GM12875 (cell line): ENCODE results near the gene ADRA2C.

ENCODE experiments used
- H3K4me3 ChIP-seq: one replicate; pipeline ENCODE4 v1.5.1; 2011; ENCODE audit warnings: low read depth, low read length, control low read depth
- CTCF ChIP-seq: IDR thresholded peaks from 2 replicates; pipeline ENCODE4 v1.5.1; 2011; ENCODE audit warnings: low read depth, mild to moderate bottlenecking, control low read depth, inconsistent platforms, low read length, moderate library complexity, borderline replicate concordance; ENCODE audit not compliant: insufficient read depth

The ADRA2C gene

GRCh38 chr4:3733195-3733594, 33.0 kb upstream of the ADRA2C start:
- no peak for TF ChIP-seq CTCF
- no peak overlapping the region for H3K4me3 ChIP-seq

DNA sequence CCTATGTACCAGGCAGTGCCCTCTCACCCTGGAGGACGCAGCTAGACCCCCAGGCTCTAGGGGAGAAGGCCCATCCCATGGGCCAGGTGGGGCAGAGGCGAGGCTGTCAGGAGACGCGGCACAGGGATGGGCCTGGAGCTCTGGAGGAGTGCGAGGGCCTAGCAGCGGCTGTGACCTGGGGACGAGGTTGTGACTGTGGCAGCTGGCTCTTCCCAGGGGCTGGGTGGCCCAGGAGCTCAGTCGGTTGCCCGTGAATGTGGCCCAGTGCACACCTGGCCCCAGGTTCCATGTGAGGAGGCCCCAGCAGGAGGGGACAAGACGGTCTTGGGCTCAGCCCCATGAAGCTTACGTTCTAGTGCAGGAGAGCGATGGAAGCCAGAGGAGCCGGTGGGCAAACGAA, 31.0 kb upstream of the ADRA2C start:
- TF ChIP-seq CTCF, result no peak
- no peak overlapping the region for H3K4me3 ChIP-seq

GRCh38 chr4:3736290-3736689, 29.9 kb upstream of the ADRA2C start:
- TF ChIP-seq CTCF, result no peak
- H3K4me3 ChIP-seq, result no peak overlapping the region

DNA sequence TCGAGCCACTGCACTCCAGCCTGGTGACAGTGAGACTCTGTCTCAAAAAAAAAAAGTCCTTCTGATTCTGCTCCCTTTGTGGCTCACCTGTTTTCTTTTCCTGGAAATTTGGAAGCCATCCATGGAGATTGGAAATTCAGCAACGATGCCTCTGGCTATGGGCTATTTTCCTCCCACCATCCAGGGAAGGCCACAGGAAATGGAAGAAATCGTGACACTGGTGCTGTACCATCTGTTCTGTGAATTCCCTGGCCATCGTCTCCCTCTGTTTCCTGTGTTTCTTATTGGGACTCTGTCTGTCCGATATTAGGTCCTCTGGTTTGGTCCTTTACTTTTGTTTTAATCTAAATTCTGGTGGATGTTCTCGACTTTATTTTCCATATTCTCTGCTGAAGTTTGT, 29.4 kb upstream of the ADRA2C start:
- no peak overlapping the region for H3K4me3 ChIP-seq
- TF ChIP-seq CTCF, result no peak

DNA sequence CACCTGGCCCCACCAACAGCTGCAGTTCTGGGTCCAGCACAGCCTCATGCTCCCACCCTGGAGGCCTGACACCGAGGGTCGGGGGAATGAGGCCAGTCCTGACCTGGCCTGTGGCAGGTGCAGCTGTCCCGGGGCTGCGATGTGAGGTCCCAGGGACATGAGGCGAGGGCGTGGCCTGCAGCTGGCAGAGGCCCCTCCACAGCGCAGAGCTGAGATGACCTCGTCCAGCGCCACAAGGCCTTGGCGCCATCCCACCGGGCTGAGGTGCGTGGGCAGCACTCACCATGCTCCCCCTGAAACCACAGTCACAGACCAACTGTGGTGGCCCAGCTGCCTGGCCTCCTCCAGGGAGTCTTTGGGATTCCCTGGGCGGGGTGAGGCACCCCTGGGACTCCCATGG, 26.6 kb upstream of the ADRA2C start:
- no peak for TF ChIP-seq CTCF
- H3K4me3 ChIP-seq, result no peak overlapping the region

DNA sequence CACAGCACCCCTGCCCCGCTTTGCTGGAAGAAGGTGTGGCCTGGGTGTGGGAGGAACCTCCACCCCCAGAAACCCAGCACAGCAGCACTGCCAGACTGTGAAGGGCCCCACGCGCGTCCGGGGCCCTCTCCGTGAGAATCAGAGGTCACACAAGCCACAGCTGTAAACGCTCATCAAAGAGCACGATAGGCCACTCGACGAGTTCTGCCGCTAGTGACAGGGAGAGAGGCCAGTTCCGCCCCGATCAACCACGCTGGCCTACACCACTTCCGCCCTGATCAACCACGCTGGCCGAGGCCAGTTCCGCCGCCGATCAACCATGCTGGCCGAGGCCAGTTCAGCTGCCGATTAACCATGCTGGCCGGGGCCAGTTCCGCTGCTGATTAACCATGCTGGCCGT, 25.9 kb upstream of the ADRA2C start:
- no peak for TF ChIP-seq CTCF
- H3K4me3 ChIP-seq, result no peak overlapping the region

GRCh38 chr4:3741217-3742011, 24.8 kb upstream of the ADRA2C start:
- TF ChIP-seq CTCF, result no peak
- H3K4me3 ChIP-seq, result no peak overlapping the region
